ENCODE results near the gene CFAP47.

DNA sequence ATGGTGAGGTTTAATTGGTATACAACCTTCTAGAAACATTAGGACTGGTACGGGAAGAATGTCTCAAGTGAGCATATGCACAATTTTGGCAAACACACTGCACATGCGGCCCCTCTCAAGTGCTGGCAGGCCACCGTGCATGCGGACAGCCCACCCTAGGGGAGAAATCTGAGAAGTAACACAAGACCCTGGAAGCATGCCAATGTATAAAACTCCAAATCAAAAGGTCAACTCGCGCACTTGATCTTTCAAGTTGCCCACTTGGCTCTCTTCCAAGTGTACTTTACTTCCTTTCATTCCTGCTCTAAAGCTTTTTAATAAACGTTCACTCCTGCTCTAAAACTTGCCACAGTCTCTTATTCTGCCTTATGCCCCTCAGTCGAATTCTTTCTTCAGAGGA lies 488.3 kb downstream of the CFAP47 start:
- TF ChIP-seq, protein P1, sequence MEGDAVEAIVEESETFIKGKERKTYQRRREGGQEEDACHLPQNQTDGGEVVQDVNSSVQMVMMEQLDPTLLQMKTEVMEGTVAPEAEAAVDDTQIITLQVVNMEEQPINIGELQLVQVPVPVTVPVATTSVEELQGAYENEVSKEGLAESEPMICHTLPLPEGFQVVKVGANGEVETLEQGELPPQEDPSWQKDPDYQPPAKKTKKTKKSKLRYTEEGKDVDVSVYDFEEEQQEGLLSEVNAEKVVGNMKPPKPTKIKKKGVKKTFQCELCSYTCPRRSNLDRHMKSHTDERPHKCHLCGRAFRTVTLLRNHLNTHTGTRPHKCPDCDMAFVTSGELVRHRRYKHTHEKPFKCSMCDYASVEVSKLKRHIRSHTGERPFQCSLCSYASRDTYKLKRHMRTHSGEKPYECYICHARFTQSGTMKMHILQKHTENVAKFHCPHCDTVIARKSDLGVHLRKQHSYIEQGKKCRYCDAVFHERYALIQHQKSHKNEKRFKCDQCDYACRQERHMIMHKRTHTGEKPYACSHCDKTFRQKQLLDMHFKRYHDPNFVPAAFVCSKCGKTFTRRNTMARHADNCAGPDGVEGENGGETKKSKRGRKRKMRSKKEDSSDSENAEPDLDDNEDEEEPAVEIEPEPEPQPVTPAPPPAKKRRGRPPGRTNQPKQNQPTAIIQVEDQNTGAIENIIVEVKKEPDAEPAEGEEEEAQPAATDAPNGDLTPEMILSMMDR (conservative IDR thresholded peaks at IDR 0.05; ENCODE audit: low read depth, low read length) = no peak
- TF ChIP-seq POLR2A (IDR thresholded peaks at IDR 0.05; ENCODE audit: low read depth, low read length) (no peak), FOS (IDR thresholded peaks at IDR 0.05; ENCODE audit: low read depth, low read length) (no peak), MAZ (IDR thresholded peaks at IDR 0.05; ENCODE audit: borderline replicate concordance, low read depth, low read length) (no peak)
- TF ChIP-seq, protein P2, sequence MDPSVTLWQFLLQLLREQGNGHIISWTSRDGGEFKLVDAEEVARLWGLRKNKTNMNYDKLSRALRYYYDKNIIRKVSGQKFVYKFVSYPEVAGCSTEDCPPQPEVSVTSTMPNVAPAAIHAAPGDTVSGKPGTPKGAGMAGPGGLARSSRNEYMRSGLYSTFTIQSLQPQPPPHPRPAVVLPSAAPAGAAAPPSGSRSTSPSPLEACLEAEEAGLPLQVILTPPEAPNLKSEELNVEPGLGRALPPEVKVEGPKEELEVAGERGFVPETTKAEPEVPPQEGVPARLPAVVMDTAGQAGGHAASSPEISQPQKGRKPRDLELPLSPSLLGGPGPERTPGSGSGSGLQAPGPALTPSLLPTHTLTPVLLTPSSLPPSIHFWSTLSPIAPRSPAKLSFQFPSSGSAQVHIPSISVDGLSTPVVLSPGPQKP (IDR thresholded peaks at IDR 0.05; ENCODE audit: borderline replicate concordance, low read depth, low read length) = no peak

Data from IMR-90 (cell line).